Fibroblast of lung (primary cell): Measurements from ENCODE around the gene LAYN. TPM values are rescaled to one million over a fixed set of nuclear protein-coding genes. Genes with fewer than 3 reads are reported as not detected.
A peak's percentile ranks its signal among the peaks of the same experiment; 100 is the strongest.

Experiments
- DNase-seq, 2 donors: peaks; one replicate each; pipeline versions ENCODE4 v3.0.0 to v3.0.0-alpha.2; 2010; ENCODE audit warnings: low read depth in 2 of 2
- H2AFZ ChIP-seq: 2 replicates; pipeline ENCODE4 v1.5.1; 2012; ENCODE audit warnings: low read length, control low read depth, inconsistent platforms
- H3K27ac ChIP-seq: 2 replicates; pipeline ENCODE4 v1.5.1; 2011; ENCODE audit warnings: low read length, control low read depth; ENCODE audit not compliant: insufficient read depth
- H3K27me3 ChIP-seq: 2 replicates; pipeline ENCODE4 v1.5.1; 2011; ENCODE audit warnings: mild to moderate bottlenecking, low read length; ENCODE audit not compliant: control insufficient read depth, insufficient read depth
- H3K36me3 ChIP-seq: 2 replicates; pipeline ENCODE4 v1.5.1; 2011; ENCODE audit warnings: low read length; ENCODE audit not compliant: control insufficient read depth, insufficient read depth
- H3K4me1 ChIP-seq: 2 replicates; pipeline ENCODE4 v1.5.1; 2011; ENCODE audit warnings: low read length; ENCODE audit not compliant: control insufficient read depth, insufficient read depth; ENCODE audit errors: extremely low read depth
- H3K4me2 ChIP-seq: 2 replicates; pipeline ENCODE4 v1.5.1; 2011; ENCODE audit warnings: low read length, control low read depth; ENCODE audit not compliant: insufficient read depth; ENCODE audit errors: extremely low read depth
- H3K4me3 ChIP-seq, 4 experiments: fragments of 200-600 bp in 1 of 4; sonication (generic) in 1 of 4; replicated peaks in 1 of 4; 2 replicates each; pipeline ENCODE4 v1.5.1; 2011 to 2016; ENCODE audit warnings: low read length in 4 of 4, low read depth in 3 of 4, mild to moderate bottlenecking in 3 of 4, control low read depth in 2 of 4, inconsistent platforms in 1 of 4, mixed read lengths in 1 of 4; ENCODE audit not compliant: insufficient read depth in 1 of 4; ENCODE audit errors: control extremely low read depth in 1 of 4
- H3K79me2 ChIP-seq: 2 replicates; pipeline ENCODE4 v1.5.1; 2012; ENCODE audit warnings: mild to moderate bottlenecking, low read length, inconsistent platforms; ENCODE audit not compliant: control insufficient read depth, insufficient read depth
- H3K9ac ChIP-seq: 2 replicates; pipeline ENCODE4 v1.5.1; 2011; ENCODE audit warnings: mild to moderate bottlenecking, low read length, control low read depth; ENCODE audit not compliant: insufficient read depth
- H3K9me3 ChIP-seq: 2 replicates; pipeline ENCODE4 v1.5.1; 2012; ENCODE audit warnings: low read depth, low read length; ENCODE audit not compliant: control insufficient read depth, insufficient read depth
- H4K20me1 ChIP-seq: 2 replicates; pipeline ENCODE4 v1.5.1; 2011; ENCODE audit warnings: low read length; ENCODE audit not compliant: control insufficient read depth, insufficient read depth; ENCODE audit errors: extremely low read depth
- CTCF ChIP-seq, 2 donors: IDR thresholded peaks in 1 of 2; conservative IDR thresholded peaks in 1 of 2; 1 replicate in 1 of 2; 2 replicates in 1 of 2; pipeline ENCODE4 v1.5.1; 2011 to 2012; ENCODE audit warnings: low read length in 2 of 2, control low read depth in 1 of 2, inconsistent platforms in 1 of 2, low read depth in 1 of 2, mild to moderate bottlenecking in 1 of 2
- EZH2 ChIP-seq: IDR thresholded peaks from 2 replicates; pipeline ENCODE4 v1.5.1; 2012; ENCODE audit warnings: low read length, control low read depth, mild to moderate bottlenecking; ENCODE audit errors: missing control alignments
- polyA plus RNA-seq, 2 donors: library from polyadenylated mRNA; depleted of rRNA in 1 of 2; stranded (reverse) in 1 of 2; unstranded in 1 of 2; fragments of >200 nt; gene quantifications; 2 replicates each; pipeline ENCODE4 v1.2.1, GENCODE V29; 2011 to 2012; ENCODE audit warnings: missing spikeins in 1 of 2
- total RNA-seq: library from RNA; depleted of rRNA; stranded (reverse); fragments of >200 nt; gene quantifications from 2 replicates; pipeline ENCODE4 v1.2.1, GENCODE V29; 2014

The LAYN gene
- total and polyA plus RNA-seq, 2 donors (not counting 1 experiment from before 2014, with no cell fraction given) = 117 to 140 TPM

DNA sequence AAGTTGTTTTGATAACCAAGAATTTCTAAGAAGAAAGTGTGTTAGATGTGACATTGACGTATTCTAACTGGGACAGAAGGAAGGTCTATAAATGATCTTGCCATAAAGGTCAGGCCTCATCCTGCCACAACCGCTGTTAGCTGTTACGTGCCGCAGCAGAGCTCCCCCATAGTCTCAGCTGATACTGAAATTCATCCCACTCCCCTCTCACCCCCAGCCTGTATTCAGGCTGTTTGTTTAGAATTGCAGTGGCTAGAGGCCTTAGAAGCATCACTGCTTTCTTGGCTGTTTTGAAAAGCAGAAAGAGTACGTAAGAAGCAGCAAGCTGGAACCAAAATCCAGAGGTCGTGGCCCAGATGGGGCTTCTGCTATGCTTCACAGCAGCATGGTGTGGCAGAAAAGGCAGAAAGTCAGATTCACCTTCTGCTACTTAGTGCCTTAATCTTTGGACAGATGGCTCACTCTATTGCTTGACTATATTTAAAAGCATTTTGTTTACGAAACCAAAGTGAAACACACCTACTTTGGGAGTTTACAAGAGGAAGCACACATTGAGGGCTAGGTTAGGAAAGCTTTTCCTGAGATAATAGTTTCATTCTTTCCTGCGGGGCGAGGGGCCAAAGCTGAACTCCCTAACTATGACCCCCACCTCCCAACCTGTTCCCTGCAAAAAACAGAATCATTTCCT is 950 bp upstream of the LAYN start:
- Histone ChIP-seq H3K9me3 (no peaks in the 10 kb centered on the region), H2AFZ (peak overlapping the region; percentile 21), H3K4me2 (peak overlapping the region; percentile 98), H3K36me3 (no peaks in the 10 kb centered on the region), H3K9ac (no peak overlapping the region), H3K27ac (peak overlapping the region; percentile 83), H3K4me3 (peak overlapping the region; percentile 5 to 82 (median 60)), H3K27me3 (no peaks in the 10 kb centered on the region), H3K79me2 (peaks cover 2% of the 10 kb centered on the region), H3K4me1 (peaks cover 7% of the 10 kb centered on the region), H4K20me1 (no peaks in the 10 kb centered on the region)
- no peak for DNase-seq
- TF ChIP-seq CTCF (conservative IDR thresholded peaks at IDR 0.05 in 1 of 2, IDR thresholded peaks at IDR 0.05 in 1 of 2; ENCODE audit: low read depth in 1 of 2, low read length in 2 of 2) (no peak), EZH2 (no peak)

GRCh38 chr11:111540937-111541253 is 375 bp downstream of the LAYN start:
- Histone ChIP-seq H3K27ac (peak overlapping the region; percentile 83), H4K20me1 (no peaks in the 10 kb centered on the region), H3K9me3 (no peaks in the 10 kb centered on the region), H3K4me1 (peaks cover 7% of the 10 kb centered on the region), H3K36me3 (peaks cover 2% of the 10 kb centered on the region), H3K27me3 (no peaks in the 10 kb centered on the region), H3K4me3 (peak overlapping the region; percentile 59 to 82 (median 65)), H3K79me2 (peaks cover 2% of the 10 kb centered on the region), H3K4me2 (peak overlapping the region; percentile 98), H2AFZ (peak overlapping the region; percentile 30), H3K9ac (peak overlapping the region; percentile 86)
- TF ChIP-seq EZH2 (no peak), CTCF (conservative IDR thresholded peaks at IDR 0.05 in 1 of 2, IDR thresholded peaks at IDR 0.05 in 1 of 2; ENCODE audit: low read depth in 1 of 2, low read length in 2 of 2) (no peak)
- DNase-seq = no peak

DNA sequence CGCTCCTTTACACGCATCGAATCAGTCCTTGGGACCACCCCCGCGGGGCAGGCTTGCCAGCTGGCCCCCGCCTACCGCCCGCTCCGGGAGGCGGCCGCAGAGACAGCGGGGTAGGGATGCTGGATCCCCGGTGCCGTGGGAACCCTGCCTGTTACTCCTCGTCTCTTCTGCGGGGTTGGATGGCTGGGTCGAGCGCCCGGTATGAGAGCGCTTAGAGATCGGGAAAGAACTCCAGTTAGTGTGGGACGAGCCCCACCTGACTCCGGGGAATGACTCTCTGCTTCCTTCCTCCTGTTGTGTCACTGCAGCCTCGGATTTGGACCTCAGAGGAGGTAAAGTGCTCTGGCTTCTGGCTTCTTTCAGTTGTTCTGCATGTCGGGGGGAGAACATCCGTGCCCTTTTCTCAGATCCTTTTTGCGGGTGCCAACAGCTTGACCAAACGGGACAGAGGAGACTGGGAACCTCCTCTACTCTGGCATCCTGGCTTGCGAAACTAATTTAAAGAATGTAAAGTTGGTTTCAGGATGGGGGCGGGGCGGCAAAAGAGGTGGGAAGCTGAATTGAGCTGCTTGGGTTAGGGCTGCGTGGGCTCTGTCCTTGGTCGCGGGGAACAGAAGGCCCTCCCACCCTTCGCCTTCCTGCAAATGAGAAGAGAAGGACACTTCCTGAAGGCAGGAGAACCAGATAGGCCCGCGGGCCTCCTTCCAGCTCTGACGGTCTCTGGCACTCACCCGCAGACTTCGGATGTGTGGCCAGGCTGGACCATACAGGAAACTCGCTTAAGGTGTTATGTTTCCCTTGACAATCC is 938 bp downstream of the LAYN start:
- Histone ChIP-seq H3K36me3 (peaks cover 4% of the 10 kb centered on the region), H3K27ac (peak overlapping the region; percentile 83), H3K4me3 (peak overlapping the region; percentile 59 to 82 (median 65)), H3K79me2 (peaks cover 2% of the 10 kb centered on the region), H3K4me2 (peak overlapping the region; percentile 98), H3K4me1 (peaks cover 7% of the 10 kb centered on the region), H3K9ac (peak overlapping the region; percentile 86), H3K9me3 (no peaks in the 10 kb centered on the region), H3K27me3 (no peaks in the 10 kb centered on the region), H2AFZ (peak overlapping the region; percentile 30), H4K20me1 (no peaks in the 10 kb centered on the region)
- TF ChIP-seq EZH2 = no peak
- no peak for TF ChIP-seq CTCF (conservative IDR thresholded peaks at IDR 0.05 in 1 of 2, IDR thresholded peaks at IDR 0.05 in 1 of 2; ENCODE audit: low read depth in 1 of 2, low read length in 2 of 2)
- DNase-seq = peak; percentile 51 to 94
